ENCODE data around the gene AP2S1.

Gene AP2S1

GRCh38 chr19:46861691-46862502 lies 11.3 kb upstream of the AP2S1 start (continued):
- TF ChIP-seq SCRT2 (tag by site-specific recombination; IDR thresholded peaks at IDR 0.05) = 0 out of 2 replicates have a peak, but pooled peaks have one; percentile 53
- TF ChIP-seq KLF17 (tag by site-specific recombination; IDR thresholded peaks at IDR 0.05) = no peak
- no peak for TF ChIP-seq ZNF701 (tag by site-specific recombination; IDR thresholded peaks at IDR 0.05)
- no peak for TF ChIP-seq ZNF362 (tag by site-specific recombination; IDR thresholded peaks at IDR 0.05)
- no peak for TF ChIP-seq ZNF514 (tag by site-specific recombination; IDR thresholded peaks at IDR 0.05)
- no peak for TF ChIP-seq SP7 (tag by site-specific recombination; IDR thresholded peaks at IDR 0.05)
- TF ChIP-seq ZBTB6 (tag by site-specific recombination; IDR thresholded peaks at IDR 0.05) = no peak
- no peak for TF ChIP-seq ZNF223 (tag by site-specific recombination; IDR thresholded peaks at IDR 0.05)
- TF ChIP-seq, protein P1, sequence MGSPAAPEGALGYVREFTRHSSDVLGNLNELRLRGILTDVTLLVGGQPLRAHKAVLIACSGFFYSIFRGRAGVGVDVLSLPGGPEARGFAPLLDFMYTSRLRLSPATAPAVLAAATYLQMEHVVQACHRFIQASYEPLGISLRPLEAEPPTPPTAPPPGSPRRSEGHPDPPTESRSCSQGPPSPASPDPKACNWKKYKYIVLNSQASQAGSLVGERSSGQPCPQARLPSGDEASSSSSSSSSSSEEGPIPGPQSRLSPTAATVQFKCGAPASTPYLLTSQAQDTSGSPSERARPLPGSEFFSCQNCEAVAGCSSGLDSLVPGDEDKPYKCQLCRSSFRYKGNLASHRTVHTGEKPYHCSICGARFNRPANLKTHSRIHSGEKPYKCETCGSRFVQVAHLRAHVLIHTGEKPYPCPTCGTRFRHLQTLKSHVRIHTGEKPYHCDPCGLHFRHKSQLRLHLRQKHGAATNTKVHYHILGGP (tag by site-specific recombination; IDR thresholded peaks at IDR 0.05) = no peak
- no peak for TF ChIP-seq ZNF843 (tag by site-specific recombination; IDR thresholded peaks at IDR 0.05)
- peak; percentile 19; the same call in 1 of the 2 replicates for TF ChIP-seq SP3 (tag by site-specific recombination; IDR thresholded peaks at IDR 0.05)
- TF ChIP-seq, protein P2, sequence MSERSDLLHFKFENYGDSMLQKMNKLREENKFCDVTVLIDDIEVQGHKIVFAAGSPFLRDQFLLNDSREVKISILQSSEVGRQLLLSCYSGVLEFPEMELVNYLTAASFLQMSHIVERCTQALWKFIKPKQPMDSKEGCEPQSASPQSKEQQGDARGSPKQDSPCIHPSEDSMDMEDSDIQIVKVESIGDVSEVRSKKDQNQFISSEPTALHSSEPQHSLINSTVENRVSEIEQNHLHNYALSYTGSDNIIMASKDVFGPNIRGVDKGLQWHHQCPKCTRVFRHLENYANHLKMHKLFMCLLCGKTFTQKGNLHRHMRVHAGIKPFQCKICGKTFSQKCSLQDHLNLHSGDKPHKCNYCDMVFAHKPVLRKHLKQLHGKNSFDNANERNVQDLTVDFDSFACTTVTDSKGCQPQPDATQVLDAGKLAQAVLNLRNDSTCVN (tag by site-specific recombination; optimal IDR thresholded peaks at IDR 0.05) = peak; percentile 4
- 0 out of 2 replicates have a peak, but pooled peaks have one; percentile 16 for TF ChIP-seq ZNF629 (tag by site-specific recombination; IDR thresholded peaks at IDR 0.05)
- TF ChIP-seq ZNF521 (tag by site-specific recombination; IDR thresholded peaks at IDR 0.05) = no peak
- no peak for TF ChIP-seq ZNF274 (IDR thresholded peaks at IDR 0.05; ENCODE audit: low read length)
- no peak for TF ChIP-seq ZNF274 (tag by site-specific recombination; IDR thresholded peaks at IDR 0.05; ENCODE audit: borderline replicate concordance)
- TF ChIP-seq, protein P3, sequence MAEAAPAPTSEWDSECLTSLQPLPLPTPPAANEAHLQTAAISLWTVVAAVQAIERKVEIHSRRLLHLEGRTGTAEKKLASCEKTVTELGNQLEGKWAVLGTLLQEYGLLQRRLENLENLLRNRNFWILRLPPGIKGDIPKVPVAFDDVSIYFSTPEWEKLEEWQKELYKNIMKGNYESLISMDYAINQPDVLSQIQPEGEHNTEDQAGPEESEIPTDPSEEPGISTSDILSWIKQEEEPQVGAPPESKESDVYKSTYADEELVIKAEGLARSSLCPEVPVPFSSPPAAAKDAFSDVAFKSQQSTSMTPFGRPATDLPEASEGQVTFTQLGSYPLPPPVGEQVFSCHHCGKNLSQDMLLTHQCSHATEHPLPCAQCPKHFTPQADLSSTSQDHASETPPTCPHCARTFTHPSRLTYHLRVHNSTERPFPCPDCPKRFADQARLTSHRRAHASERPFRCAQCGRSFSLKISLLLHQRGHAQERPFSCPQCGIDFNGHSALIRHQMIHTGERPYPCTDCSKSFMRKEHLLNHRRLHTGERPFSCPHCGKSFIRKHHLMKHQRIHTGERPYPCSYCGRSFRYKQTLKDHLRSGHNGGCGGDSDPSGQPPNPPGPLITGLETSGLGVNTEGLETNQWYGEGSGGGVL (tag by site-specific recombination; IDR thresholded peaks at IDR 0.05) = peak; percentile 7; the same call in 1 of the 2 replicates
- TF ChIP-seq INSM2 (tag by site-specific recombination; IDR thresholded peaks at IDR 0.05) = no peak
- TF ChIP-seq, protein P4, sequence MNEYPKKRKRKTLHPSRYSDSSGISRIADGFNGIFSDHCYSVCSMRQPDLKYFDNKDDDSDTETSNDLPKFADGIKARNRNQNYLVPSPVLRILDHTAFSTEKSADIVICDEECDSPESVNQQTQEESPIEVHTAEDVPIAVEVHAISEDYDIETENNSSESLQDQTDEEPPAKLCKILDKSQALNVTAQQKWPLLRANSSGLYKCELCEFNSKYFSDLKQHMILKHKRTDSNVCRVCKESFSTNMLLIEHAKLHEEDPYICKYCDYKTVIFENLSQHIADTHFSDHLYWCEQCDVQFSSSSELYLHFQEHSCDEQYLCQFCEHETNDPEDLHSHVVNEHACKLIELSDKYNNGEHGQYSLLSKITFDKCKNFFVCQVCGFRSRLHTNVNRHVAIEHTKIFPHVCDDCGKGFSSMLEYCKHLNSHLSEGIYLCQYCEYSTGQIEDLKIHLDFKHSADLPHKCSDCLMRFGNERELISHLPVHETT (tag by site-specific recombination; IDR thresholded peaks at IDR 0.05) = no peak
- TF ChIP-seq ZNF335 (tag by site-specific recombination; conservative IDR thresholded peaks at IDR 0.05) = peak; percentile 39; the same call in 1 of the 2 replicates
- no peak for TF ChIP-seq ZNF292 (tag by site-specific recombination; IDR thresholded peaks at IDR 0.05; ENCODE audit: borderline replicate concordance, low read depth)
- no peak for TF ChIP-seq HOXD13 (CRISPR knock-in tag; IDR thresholded peaks at IDR 0.05; ENCODE audit: borderline replicate concordance)
- no peak for TF ChIP-seq ZNF214 (tag by site-specific recombination; IDR thresholded peaks at IDR 0.05; ENCODE audit: borderline replicate concordance)
- 0 out of 2 replicates have a peak, but pooled peaks have one; percentile 15 for TF ChIP-seq ZNF19 (tag by site-specific recombination; IDR thresholded peaks at IDR 0.05; ENCODE audit: low read depth)
- no peak for TF ChIP-seq ZNF571 (tag by site-specific recombination; IDR thresholded peaks at IDR 0.05)
- peak; percentile 57; the same call in 1 of the 2 replicates for TF ChIP-seq BCL11B (tag by site-specific recombination; IDR thresholded peaks at IDR 0.05; ENCODE audit: low read depth)

Measured in HEK293 (cell line).